Fibroblast of skin of back (primary cell): Measurements from ENCODE around the gene OPN5.

Source experiments
- DNase-seq: peaks from one replicate; pipeline ENCODE4 v3.0.0-alpha.2; 2013

OPN5 gene

GRCh38 chr6:47788498-47788884 is 6.7 kb downstream of the OPN5 start:
- no peak for DNase-seq

- no peak for DNase-seq
Measured at GRCh38 chr6:47789553-47789952, 7.7 kb downstream of the OPN5 start.

- no peak for DNase-seq
Measured at GRCh38 chr6:47792216-47792733, 10.4 kb downstream of the OPN5 start.

GRCh38 chr6:47794577-47795135 is 12.8 kb downstream of the OPN5 start:
- no peak for DNase-seq

GRCh38 chr6:47801984-47802383 is 20.2 kb downstream of the OPN5 start:
- no peak for DNase-seq

- DNase-seq = no peak
Measured at GRCh38 chr6:47804821-47805220, 23.0 kb downstream of the OPN5 start.

- DNase-seq = no peak
Measured at GRCh38 chr6:47809873-47810272, 28.0 kb downstream of the OPN5 start.

- DNase-seq = no peak
Measured at GRCh38 chr6:47810885-47811284, 29.1 kb downstream of the OPN5 start.

GRCh38 chr6:47811443-47811842 is 29.6 kb downstream of the OPN5 start:
- DNase-seq = no peak

GRCh38 chr6:47817749-47818148 is 35.9 kb downstream of the OPN5 start:
- no peak for DNase-seq

- DNase-seq = no peak
Measured at GRCh38 chr6:47819461-47819860, 37.6 kb downstream of the OPN5 start.

- DNase-seq = no peak
Measured at GRCh38 chr6:47822856-47823554, 41.2 kb downstream of the OPN5 start.

- DNase-seq = no peak
Measured at GRCh38 chr6:47832386-47833100, 50.7 kb downstream of the OPN5 start.

GRCh38 chr6:47834196-47834595 is 52.4 kb downstream of the OPN5 start:
- no peak for DNase-seq

- no peak for DNase-seq
Measured at GRCh38 chr6:47836046-47836445, 54.2 kb downstream of the OPN5 start.

- DNase-seq = no peak
Measured at GRCh38 chr6:47836639-47837038, 54.8 kb downstream of the OPN5 start.

GRCh38 chr6:47839645-47840044 is 57.8 kb downstream of the OPN5 start:
- no peak for DNase-seq

- no peak for DNase-seq
Measured at GRCh38 chr6:47844881-47845280, 63.0 kb downstream of the OPN5 start.

GRCh38 chr6:47846752-47847151 is 64.9 kb downstream of the OPN5 start:
- no peak for DNase-seq

GRCh38 chr6:47851091-47851490 is 69.3 kb downstream of the OPN5 start:
- no peak for DNase-seq

- no peak for DNase-seq
Measured at GRCh38 chr6:47852727-47853126, 70.9 kb downstream of the OPN5 start.

- no peak for DNase-seq
Measured at GRCh38 chr6:47853766-47854165, 71.9 kb downstream of the OPN5 start.

- DNase-seq = no peak
Measured at GRCh38 chr6:47854971-47855370, 73.1 kb downstream of the OPN5 start.

GRCh38 chr6:47859175-47859574 is 77.3 kb downstream of the OPN5 start:
- DNase-seq = no peak
